Mesothelial cell of epicardium (in vitro differentiated cells): ENCODE measurements around the gene DOCK11. TPM values are rescaled to one million over a fixed set of nuclear protein-coding genes. Genes with fewer than 3 reads are reported as not detected.

Source experiments
- DNase-seq, 2 experiments: peaks; one replicate each; pipeline ENCODE4 v3.0.0; 2021; ENCODE audit warnings: low spot score in 2 of 2; ENCODE audit not compliant: unreplicated experiment in 2 of 2
- H3K27ac Mint-ChIP-seq: 2 replicates; pipeline ENCODE4 v1.8.0; 2021; ENCODE audit warnings: mixed read lengths
- H3K27me3 Mint-ChIP-seq: 2 replicates; pipeline ENCODE4 v1.8.0; 2021; ENCODE audit warnings: low read depth, mixed read lengths
- H3K36me3 Mint-ChIP-seq: 2 replicates; pipeline ENCODE4 v1.8.0; 2021; ENCODE audit warnings: mixed read lengths
- H3K4me1 Mint-ChIP-seq: 2 replicates; pipeline ENCODE4 v1.8.0; 2021; ENCODE audit warnings: mixed read lengths
- H3K4me3 Mint-ChIP-seq: 2 replicates; pipeline ENCODE4 v1.8.0; 2021; ENCODE audit warnings: mild to moderate bottlenecking, moderate library complexity, mixed read lengths
- H3K9me3 Mint-ChIP-seq: 2 replicates; pipeline ENCODE4 v1.8.0; 2021; ENCODE audit warnings: mixed read lengths
- CTCF ChIP-seq: fragments of 200-600 bp; sonication (generic); IDR thresholded peaks from one replicate; pipeline ENCODE4 v1.5.0; 2021; ENCODE audit warnings: antibody characterized with exemption; ENCODE audit not compliant: unreplicated experiment
- total RNA-seq: library from RNA; stranded (reverse); gene quantifications from 3 replicates; pipeline ENCODE4 v1.2.1, GENCODE V29; 2021

Gene DOCK11
- total RNA-seq, 1 donor from 2014 or later: 56.7 TPM

GRCh38 chrX:118593407-118593806 is 97.8 kb downstream of the DOCK11 start:
- H3K27me3 Mint-ChIP-seq: no peaks in the 10 kb centered on the region
- H3K27ac Mint-ChIP-seq: no peak overlapping the region
- peaks cover 15% of the 10 kb centered on the region for H3K9me3 Mint-ChIP-seq
- no peak for DNase-seq
- peaks cover 18% of the 10 kb centered on the region for H3K36me3 Mint-ChIP-seq
- H3K4me3 Mint-ChIP-seq: no peak overlapping the region
- no peaks in the 10 kb centered on the region for H3K4me1 Mint-ChIP-seq
- no peak for TF ChIP-seq CTCF

- H3K36me3 Mint-ChIP-seq: peaks cover 25% of the 10 kb centered on the region
- H3K9me3 Mint-ChIP-seq: peaks cover 15% of the 10 kb centered on the region
- DNase-seq: no peak
- H3K27ac Mint-ChIP-seq: no peak overlapping the region
- no peaks in the 10 kb centered on the region for H3K4me1 Mint-ChIP-seq
- H3K27me3 Mint-ChIP-seq: no peaks in the 10 kb centered on the region
- no peak for TF ChIP-seq CTCF
- no peak overlapping the region for H3K4me3 Mint-ChIP-seq
These were observed 99.2 kb downstream of the DOCK11 start for GRCh38 chrX:118594697-118595420.

DNA sequence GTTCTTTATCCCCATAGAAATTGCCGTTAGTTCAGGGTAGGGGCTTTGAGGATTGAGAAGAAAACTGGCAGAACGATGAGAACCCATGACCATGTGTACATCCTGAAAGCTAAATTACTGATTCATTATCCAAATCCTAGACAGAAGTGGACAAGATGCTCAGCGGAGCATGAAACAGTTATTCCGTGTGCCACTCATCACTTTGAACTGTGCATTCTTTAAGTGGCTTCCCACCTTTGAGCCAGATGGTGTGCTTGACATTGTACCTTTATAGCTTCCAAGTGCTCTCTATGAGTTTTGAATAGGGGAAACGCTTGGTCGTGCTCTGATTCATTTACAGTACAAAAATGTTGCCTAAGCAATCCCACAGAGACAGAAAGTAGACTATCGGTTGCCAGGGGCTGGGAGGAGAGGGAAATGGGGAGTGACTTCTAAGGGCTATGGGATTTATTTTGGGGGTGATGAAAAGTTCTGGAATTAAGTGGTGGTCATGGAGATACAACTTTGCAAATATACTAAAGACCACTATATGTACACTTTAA is 100.0 kb downstream of the DOCK11 start:
- no peak overlapping the region for H3K4me3 Mint-ChIP-seq
- peaks cover 22% of the 10 kb centered on the region for H3K36me3 Mint-ChIP-seq
- peaks cover 13% of the 10 kb centered on the region for H3K9me3 Mint-ChIP-seq
- no peaks in the 10 kb centered on the region for H3K4me1 Mint-ChIP-seq
- no peak for TF ChIP-seq CTCF
- no peaks in the 10 kb centered on the region for H3K27me3 Mint-ChIP-seq
- DNase-seq: no peak
- no peak overlapping the region for H3K27ac Mint-ChIP-seq

- H3K36me3 Mint-ChIP-seq: peaks cover 15% of the 10 kb centered on the region
- no peaks in the 10 kb centered on the region for H3K27me3 Mint-ChIP-seq
- no peak overlapping the region for H3K27ac Mint-ChIP-seq
- no peak for TF ChIP-seq CTCF
- DNase-seq: no peak
- no peaks in the 10 kb centered on the region for H3K4me1 Mint-ChIP-seq
- peaks cover 7% of the 10 kb centered on the region for H3K9me3 Mint-ChIP-seq
- no peak overlapping the region for H3K4me3 Mint-ChIP-seq
These were observed 100.8 kb downstream of the DOCK11 start for GRCh38 chrX:118596390-118596789.

DNA sequence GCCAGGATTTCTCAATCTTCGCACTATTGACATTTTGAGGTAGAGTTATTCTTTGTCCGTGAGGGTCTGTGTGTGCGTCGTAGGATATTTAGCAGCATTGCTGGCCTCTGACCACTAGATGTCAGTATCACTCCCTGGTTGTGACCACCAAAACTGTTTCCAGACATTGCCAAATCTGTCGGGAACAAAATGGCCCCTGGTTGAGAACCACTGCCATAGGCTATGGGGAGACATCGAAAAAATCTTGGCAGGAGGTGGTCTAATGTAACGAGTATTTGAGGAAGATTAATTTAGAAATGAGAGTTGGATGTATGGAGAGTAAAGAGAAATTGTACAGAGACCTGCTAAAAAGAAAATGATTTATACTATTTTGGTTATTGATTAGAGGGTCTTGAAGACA is 108.4 kb downstream of the DOCK11 start:
- DNase-seq: peak in 1 of 2 experiments; percentile 44
- H3K27me3 Mint-ChIP-seq: no peaks in the 10 kb centered on the region
- peaks cover 3% of the 10 kb centered on the region for H3K4me1 Mint-ChIP-seq
- H3K4me3 Mint-ChIP-seq: no peak overlapping the region
- H3K36me3 Mint-ChIP-seq: peaks cover 18% of the 10 kb centered on the region
- H3K27ac Mint-ChIP-seq: no peak overlapping the region
- H3K9me3 Mint-ChIP-seq: peaks cover 13% of the 10 kb centered on the region
- TF ChIP-seq CTCF: peak; percentile 54
